GM12891 (cell line): ENCODE results near the gene PDCD1LG2.

Source experiments
- DNase-seq: peaks from one replicate; pipeline ENCODE4 v3.0.0; 2011; ENCODE audit warnings: low spot score; ENCODE audit not compliant: insufficient read length
- FAIRE-seq: peaks from 2 replicates; lab custom pipeline; 2011; peaks lifted over from hg19 to GRCh38; lab: Jason Lieb, UNC
- PAX5 ChIP-seq: IDR thresholded peaks from 2 replicates; pipeline ENCODE4 v1.6.1; 2011; ENCODE audit warnings: low read length, moderate library complexity, mild to moderate bottlenecking; ENCODE audit not compliant: insufficient read depth, severe bottlenecking
- POLR2A ChIP-seq: IDR thresholded peaks from 2 replicates; pipeline ENCODE4 v1.6.1; 2011; ENCODE audit warnings: low read depth, low read length, control low read depth
- POLR2AphosphoS5 ChIP-seq: IDR thresholded peaks from 2 replicates; pipeline ENCODE4 v1.6.1; 2011; ENCODE audit warnings: low read depth, low read length, control low read depth
- POU2F2 ChIP-seq: IDR thresholded peaks from 2 replicates; pipeline ENCODE4 v1.6.1; 2011; ENCODE audit warnings: low read depth, mild to moderate bottlenecking, control low read depth, low read length, moderate library complexity
- SPI1 ChIP-seq: IDR thresholded peaks from 2 replicates; pipeline ENCODE4 v1.6.1; 2011; ENCODE audit warnings: low read depth, low read length, control low read depth
- TAF1 ChIP-seq: IDR thresholded peaks from 2 replicates; pipeline ENCODE4 v1.6.1; 2011; ENCODE audit warnings: low read depth, low read length, control low read depth

The PDCD1LG2 gene

GRCh38 chr9:5511476-5511875 is 1.1 kb downstream of the PDCD1LG2 start:
- FAIRE-seq (no peak), DNase-seq (no peak)
- no peak for TF ChIP-seq PAX5
- no peak for TF ChIP-seq TAF1
- TF ChIP-seq POLR2AphosphoS5: no peak
- no peak for TF ChIP-seq POLR2A
- TF ChIP-seq POU2F2: no peak
- TF ChIP-seq SPI1: no peak

DNA sequence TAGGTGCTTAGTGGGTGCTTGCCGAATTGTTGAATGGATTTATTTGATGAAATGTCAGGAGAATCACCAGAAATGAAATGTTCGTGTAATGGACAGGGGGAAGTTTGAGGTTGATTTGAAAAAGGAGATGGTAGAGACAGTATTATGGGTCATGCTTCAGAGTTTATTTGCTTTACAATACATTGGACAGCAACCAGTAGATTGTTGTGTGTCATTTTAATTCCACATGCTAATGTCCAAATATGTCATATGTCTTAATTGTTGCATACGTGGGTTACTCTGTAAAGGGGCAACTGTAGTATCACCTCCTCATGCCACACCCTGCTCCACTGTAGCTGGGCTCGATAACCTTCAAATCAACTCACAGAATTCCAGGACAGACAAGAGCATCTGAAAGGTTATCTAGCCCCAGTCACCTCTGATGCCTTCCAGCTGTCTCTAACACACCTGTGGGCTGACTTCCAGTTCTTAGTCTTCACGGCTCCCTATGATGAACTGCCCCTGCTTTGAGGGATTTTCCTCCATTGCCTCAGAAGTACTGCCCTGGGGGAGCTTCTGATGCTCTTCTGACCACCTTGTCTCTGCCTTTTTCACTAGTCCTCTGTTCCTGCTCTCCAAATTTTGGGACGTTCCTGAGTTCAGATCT is 1.7 kb downstream of the PDCD1LG2 start:
- no peak for FAIRE-seq
- no peak for TF ChIP-seq POLR2AphosphoS5
- no peak for DNase-seq

GRCh38 chr9:5512658-5513452 is 2.5 kb downstream of the PDCD1LG2 start:
- DNase-seq: no peak

GRCh38 chr9:5513966-5514616 is 3.8 kb downstream of the PDCD1LG2 start:
- FAIRE-seq: no peak

More at GRCh38 chr9:5512658-5513452, 2.5 kb downstream of the PDCD1LG2 start:
- TF ChIP-seq PAX5 (no peak), POU2F2 (no peak), TAF1 (no peak), SPI1 (no peak), POLR2AphosphoS5 (no peak), POLR2A (no peak)
- no peak for FAIRE-seq

DNA sequence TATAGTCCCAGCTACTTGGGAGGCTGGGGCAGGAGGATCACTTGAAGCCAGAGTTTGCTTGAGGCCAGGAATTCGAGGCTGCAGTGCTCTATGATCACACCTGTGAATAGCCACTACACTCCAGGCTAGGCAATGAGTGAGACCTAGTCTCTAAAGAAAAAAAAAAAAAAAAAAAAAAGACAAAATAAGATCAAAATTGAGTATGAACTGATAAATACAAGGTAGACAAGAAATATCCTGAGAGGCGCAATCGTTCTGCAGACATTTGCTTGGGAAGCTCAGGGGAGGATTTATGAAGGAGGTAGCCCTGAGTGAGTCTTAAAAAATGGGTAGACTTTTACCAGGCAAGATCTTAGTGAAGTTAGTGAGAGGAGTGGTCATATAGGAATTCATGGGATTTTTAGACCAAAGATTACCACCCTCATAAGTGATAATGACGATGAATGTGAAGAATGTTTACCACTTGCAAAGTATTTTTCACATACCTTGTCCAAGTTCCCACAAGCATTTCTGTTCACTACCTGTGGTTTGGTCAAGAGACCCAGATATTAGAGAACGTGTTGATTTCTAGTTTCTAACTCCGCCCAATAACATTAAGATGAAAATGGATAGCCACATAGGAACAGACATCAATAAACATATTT is 4.4 kb downstream of the PDCD1LG2 start:
- FAIRE-seq (peak; percentile 43), DNase-seq (no peak)

More at GRCh38 chr9:5513966-5514616, 3.8 kb downstream of the PDCD1LG2 start:
- no peak for TF ChIP-seq POLR2A
- TF ChIP-seq POLR2AphosphoS5: no peak
- TF ChIP-seq TAF1: no peak
- peak; percentile 40; the same call in 1 of the 2 replicates for TF ChIP-seq SPI1
- TF ChIP-seq PAX5: no peak
- no peak for DNase-seq

DNA sequence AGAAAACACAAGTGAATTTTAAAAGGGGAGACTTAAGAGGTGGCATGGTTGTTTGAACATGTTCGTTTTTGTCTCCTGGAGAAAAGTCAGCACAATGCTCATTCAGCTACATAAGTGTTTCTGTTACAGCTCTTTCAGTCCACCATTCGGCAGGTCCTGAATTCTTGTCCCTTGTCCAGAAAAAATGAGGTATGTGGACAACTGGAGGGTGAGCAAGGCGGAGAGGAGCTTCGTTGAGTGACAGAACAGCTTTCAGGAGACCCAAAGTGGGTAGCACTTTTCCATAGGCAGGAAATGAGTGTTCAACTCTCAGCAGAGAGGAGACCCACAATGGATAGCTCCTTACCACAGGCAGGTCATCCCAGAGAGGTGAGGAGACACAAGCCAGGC is 4.9 kb downstream of the PDCD1LG2 start:
- FAIRE-seq (no peak), DNase-seq (no peak)
- TF ChIP-seq SPI1: no peak
- no peak for TF ChIP-seq POLR2A
- TF ChIP-seq TAF1: no peak
- TF ChIP-seq PAX5: no peak
- no peak for TF ChIP-seq POU2F2
- TF ChIP-seq POLR2AphosphoS5: no peak

More for the DNA sequence above, 4.4 kb downstream of the PDCD1LG2 start:
- TF ChIP-seq TAF1: no peak
- no peak for TF ChIP-seq POU2F2
- TF ChIP-seq PAX5: no peak
- no peak for TF ChIP-seq SPI1
- no peak for TF ChIP-seq POLR2A
- no peak for TF ChIP-seq POLR2AphosphoS5

DNA sequence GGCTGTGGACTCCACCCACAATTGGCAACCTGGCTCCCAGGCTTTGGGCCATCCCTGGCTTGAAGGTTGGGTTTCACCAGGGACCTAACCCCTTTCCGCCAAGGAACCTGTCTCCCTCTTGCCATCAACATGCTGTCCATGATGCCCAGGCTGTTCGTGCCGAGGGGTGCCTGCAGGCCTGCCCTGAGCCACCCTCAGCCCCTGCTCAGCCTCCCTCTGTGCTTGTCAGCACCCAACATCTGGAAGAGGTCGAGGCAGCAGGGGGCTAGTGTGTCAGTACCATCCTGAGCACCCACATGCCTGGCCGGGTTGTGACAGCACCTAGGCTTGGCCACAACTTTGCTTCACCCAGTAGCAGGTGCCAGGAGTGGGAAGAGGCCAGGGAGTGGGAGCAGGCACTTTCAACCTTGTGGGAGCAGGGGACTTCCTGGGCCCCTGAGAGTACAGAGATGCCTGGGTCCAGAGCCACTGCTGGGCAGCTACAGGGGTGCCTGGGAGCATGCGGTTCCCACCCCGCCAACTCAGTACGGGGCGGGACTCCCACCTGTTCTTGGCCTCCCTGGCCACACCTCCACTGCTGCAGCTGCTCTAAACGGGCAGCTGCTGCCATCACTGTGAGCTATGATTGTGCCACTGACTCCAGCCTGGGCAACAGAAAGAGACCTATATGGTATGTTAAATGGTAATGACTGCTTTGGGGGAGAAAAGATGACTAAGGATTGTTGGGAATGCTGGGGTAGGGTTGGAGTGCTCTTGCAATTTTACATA is 6.3 kb downstream of the PDCD1LG2 start:
- peak; percentile 60 for FAIRE-seq
- TF ChIP-seq TAF1: no peak
- no peak for TF ChIP-seq POU2F2
- no peak for TF ChIP-seq PAX5
- TF ChIP-seq POLR2AphosphoS5: no peak
- TF ChIP-seq POLR2A: no peak
- no peak for TF ChIP-seq SPI1
- no peak for DNase-seq

- peak; percentile 88 for FAIRE-seq
- peak; percentile 25 for DNase-seq
- TF ChIP-seq POLR2A (no peak), TAF1 (no peak), POLR2AphosphoS5 (no peak), PAX5 (no peak), POU2F2 (no peak), SPI1 (no peak)
These were observed 8.0 kb downstream of the PDCD1LG2 start for GRCh38 chr9:5518171-5518936.
